GM12892 (cell line): ENCODE data around the gene BIVM.

ENCODE experiments used
- DNase-seq: peaks from one replicate; pipeline ENCODE4 v3.0.0; 2011; ENCODE audit not compliant: insufficient read length
- FAIRE-seq: peaks from 2 replicates; lab custom pipeline; 2011; peaks lifted over from hg19 to GRCh38; lab: Jason Lieb, UNC
- POLR2A ChIP-seq: IDR thresholded peaks from 2 replicates; pipeline ENCODE4 v1.6.1; 2011; ENCODE audit warnings: low read depth, low read length, control low read depth
- POLR2AphosphoS5 ChIP-seq: IDR thresholded peaks from 2 replicates; pipeline ENCODE4 v1.6.1; 2011; ENCODE audit warnings: low read depth, low read length, control low read depth
- TAF1 ChIP-seq: IDR thresholded peaks from 2 replicates; pipeline ENCODE4 v1.6.1; 2011; ENCODE audit warnings: low read depth, mild to moderate bottlenecking, control low read depth, low read length, borderline replicate concordance

BIVM gene

GRCh38 chr13:102817241-102817640, 18.3 kb downstream of the BIVM start:
- TF ChIP-seq POLR2A (no peak), TAF1 (no peak), POLR2AphosphoS5 (no peak)
- FAIRE-seq (no peak), DNase-seq (no peak)

- no peak for DNase-seq
- no peak for FAIRE-seq
- TF ChIP-seq POLR2A = no peak
- no peak for TF ChIP-seq POLR2AphosphoS5
- TF ChIP-seq TAF1 = no peak
Observed at GRCh38 chr13:102817907-102818306, 19.0 kb downstream of the BIVM start.

GRCh38 chr13:102825400-102825799, 26.5 kb downstream of the BIVM start:
- DNase-seq (no peak), FAIRE-seq (no peak)
- TF ChIP-seq TAF1 (no peak), POLR2A (no peak), POLR2AphosphoS5 (no peak)

GRCh38 chr13:102825921-102826706, 27.2 kb downstream of the BIVM start:
- no peak for FAIRE-seq
- TF ChIP-seq POLR2AphosphoS5 (no peak), TAF1 (no peak), POLR2A (no peak)
- no peak for DNase-seq

- TF ChIP-seq POLR2A (no peak), POLR2AphosphoS5 (no peak), TAF1 (no peak)
- no peak for DNase-seq
- no peak for FAIRE-seq
Observed at GRCh38 chr13:102830646-102831045, 31.7 kb downstream of the BIVM start.

- DNase-seq (no peak), FAIRE-seq (no peak)
- TF ChIP-seq TAF1 (no peak), POLR2A (no peak), POLR2AphosphoS5 (no peak)
Observed at GRCh38 chr13:102836471-102836870, 37.6 kb downstream of the BIVM start.

GRCh38 chr13:102838273-102838672, 39.4 kb downstream of the BIVM start:
- DNase-seq = no peak
- TF ChIP-seq TAF1 = no peak
- TF ChIP-seq POLR2A = no peak
- no peak for TF ChIP-seq POLR2AphosphoS5
- FAIRE-seq = no peak

- FAIRE-seq (no peak), DNase-seq (no peak)
- TF ChIP-seq TAF1 (no peak), POLR2AphosphoS5 (no peak), POLR2A (no peak)
Observed at GRCh38 chr13:102838982-102839381, 40.1 kb downstream of the BIVM start.

GRCh38 chr13:102839462-102839861, 40.5 kb downstream of the BIVM start:
- FAIRE-seq (no peak), DNase-seq (no peak)
- no peak for TF ChIP-seq POLR2A
- TF ChIP-seq TAF1 = no peak
- no peak for TF ChIP-seq POLR2AphosphoS5

- DNase-seq (no peak), FAIRE-seq (no peak)
- TF ChIP-seq TAF1 (no peak), POLR2AphosphoS5 (no peak), POLR2A (no peak)
Observed at GRCh38 chr13:102845289-102845629, 46.3 kb downstream of the BIVM start.

- DNase-seq = peak; percentile 35
- TF ChIP-seq POLR2AphosphoS5 (peak; percentile 90), TAF1 (peak; percentile 40; the same call in 1 of the 2 replicates), POLR2A (peak; percentile 83)
- FAIRE-seq = peak; percentile 97
Observed at GRCh38 chr13:102845630-102846260, 46.8 kb downstream of the BIVM start, which contains the start of gene ERCC5. TSS of gene ERCC5 (plus strand) at chr13:102846032. CDS start at chr13:102846267, 235 bp downstream.
